GM18858 (cell line): Measurements from ENCODE around the gene AVP.

Experiments
- ATAC-seq: cut with Tn5 transposase; IDR thresholded peaks from one replicate; pipeline ENCODE4 v1.9.1; 2021; ENCODE audit not compliant: unreplicated experiment

Gene AVP

DNA sequence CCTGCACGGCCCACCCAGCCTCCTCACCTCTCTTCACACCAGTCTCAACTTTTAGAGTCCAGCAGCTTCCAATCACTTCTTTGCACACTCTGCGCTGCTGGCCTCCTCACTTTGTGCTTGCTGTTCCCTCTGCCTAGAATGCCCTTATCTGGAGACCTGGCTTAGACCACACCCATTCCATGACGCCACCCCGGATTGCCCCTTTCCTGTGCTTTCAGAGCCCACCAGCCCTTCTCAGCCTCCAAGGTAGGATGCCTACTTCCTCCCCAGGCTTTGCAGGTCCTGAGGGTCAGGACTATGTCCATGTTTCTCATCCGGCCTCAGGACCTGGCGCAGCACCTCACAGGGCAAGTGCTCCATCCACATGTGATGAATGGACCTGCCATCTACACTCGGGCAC lies 27.0 kb upstream of the AVP start:
- ATAC-seq, result no peak

DNA sequence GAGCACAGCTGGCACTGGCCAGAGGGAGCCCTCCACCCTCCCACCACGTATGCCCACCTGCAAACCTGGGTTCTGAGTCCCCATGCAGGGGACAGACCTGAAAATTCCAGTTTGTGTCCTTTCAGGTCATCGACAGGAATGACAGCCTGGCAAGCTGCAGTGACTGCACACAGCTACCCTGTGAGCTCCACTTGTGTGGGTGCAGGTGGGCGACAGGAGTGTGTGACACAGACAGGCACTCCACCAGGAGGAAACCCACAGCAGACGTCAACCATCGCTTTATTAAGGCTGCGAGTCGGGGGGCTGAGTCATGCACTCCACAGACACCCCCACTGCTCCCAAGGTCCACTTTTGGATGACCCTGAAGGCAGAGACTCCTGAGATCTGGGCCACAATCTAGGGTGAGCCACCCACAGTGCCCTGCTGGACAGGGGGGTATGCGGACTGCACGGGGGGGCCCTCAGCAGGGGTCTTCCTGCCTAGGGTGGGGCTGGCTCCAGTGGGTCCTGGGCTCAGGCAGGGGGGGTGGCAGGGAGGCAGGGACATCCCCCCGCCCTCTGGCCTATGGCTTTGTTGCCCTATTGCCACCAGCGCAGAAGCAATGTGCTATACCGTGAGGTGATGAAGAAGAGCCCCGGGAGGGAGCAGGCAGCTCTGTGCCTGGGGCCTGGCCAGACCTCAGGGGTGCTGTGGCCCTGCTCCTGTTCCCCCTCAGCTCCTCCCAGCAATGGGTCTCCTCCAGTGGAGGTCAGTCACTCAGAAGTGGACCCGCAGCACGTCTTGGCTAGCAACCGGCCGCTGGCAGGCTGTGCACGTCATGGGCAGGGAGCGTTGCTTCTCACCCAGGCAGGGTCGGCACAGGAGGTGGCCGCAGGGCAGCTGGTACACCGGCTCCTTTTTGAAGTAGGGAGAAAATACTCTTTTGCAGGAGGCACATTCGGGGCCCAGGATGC lies 25.1 kb upstream of the AVP start:
- ATAC-seq, result no peak

DNA sequence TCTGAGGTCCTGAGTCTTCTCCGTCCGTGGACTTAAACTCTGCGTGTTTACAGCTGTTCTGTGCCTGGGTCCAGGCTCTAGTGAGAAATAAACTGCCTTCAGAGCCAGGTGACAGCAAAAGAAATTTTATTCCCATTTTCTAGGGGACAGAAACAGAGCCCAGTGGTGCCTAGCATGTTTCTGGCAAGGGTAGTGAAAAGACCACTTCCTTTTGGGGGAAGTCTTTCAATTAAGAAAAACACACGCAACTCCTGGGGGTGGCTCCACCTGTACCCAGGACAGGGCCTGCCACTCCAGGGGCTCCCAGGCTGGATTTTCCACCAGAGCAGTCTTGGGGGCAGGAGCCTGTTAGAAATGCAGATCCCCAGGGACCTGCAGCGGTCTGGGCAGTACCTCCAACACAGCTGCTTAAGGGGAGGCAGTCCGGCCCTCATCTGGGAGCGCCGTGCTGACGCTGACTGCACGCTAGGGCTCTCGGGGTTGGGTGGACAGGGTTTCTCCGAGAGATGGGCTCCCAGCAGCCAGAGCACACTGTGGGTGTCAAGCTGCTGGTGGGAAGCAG lies 23.0 kb upstream of the AVP start:
- no peak for ATAC-seq

DNA sequence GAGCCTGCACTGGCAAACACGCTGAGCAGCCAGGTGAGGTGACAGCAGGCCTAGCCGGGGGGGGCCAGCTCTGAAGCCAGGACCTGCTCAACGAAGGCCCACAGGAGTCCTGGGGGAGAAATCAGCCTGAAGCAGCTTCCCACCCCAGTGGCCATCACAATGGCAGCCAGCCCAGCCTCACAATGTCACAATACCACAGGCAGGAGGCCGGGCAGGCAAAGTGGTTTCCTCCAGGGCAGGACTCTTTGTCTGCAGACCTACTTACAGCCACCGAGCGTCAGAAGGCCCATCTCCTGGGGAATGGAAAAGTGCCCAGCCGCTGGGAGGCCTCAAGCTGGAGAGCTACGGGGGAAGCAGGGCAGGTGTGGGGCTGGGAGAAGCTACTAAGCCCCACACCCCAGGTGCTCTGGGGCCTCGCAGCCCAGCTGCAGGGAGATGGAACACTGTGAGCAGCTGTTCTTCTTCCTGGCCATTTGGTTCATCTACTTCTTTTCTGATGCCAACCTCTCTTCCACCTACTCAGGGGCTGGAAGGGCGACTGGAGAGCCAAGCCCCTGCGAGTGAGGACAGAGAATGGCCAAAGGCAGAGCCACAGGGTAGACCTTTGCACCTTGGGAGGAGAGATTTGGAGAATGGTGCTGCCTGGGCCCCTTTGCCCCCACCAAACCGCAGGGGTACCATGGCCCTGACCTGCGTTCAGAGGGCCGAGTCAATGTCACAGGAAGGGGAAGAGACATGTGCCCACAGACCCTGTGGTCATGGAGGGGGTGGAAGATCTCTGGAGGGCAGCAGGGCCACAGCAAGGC lies 22.3 kb upstream of the AVP start:
- no peak for ATAC-seq

DNA sequence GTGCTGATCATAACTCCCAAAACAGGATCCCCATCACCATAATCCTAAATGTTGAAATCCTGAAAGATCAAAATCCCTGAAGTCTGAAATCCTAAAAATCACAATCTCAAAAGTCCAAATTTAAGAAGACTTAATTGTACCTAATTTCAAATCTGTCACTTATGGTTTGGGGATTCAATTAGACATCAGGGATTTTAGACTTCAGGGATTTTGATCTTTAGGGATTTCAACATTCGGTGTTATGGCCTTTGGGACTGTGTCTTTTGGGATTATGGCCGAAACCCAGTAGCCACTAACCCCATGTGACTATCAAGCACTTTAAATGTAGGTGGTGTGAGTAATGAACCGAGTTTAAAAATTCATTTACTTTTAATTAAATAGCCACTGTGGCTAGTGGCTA lies 21.7 kb upstream of the AVP start:
- ATAC-seq, result no peak

DNA sequence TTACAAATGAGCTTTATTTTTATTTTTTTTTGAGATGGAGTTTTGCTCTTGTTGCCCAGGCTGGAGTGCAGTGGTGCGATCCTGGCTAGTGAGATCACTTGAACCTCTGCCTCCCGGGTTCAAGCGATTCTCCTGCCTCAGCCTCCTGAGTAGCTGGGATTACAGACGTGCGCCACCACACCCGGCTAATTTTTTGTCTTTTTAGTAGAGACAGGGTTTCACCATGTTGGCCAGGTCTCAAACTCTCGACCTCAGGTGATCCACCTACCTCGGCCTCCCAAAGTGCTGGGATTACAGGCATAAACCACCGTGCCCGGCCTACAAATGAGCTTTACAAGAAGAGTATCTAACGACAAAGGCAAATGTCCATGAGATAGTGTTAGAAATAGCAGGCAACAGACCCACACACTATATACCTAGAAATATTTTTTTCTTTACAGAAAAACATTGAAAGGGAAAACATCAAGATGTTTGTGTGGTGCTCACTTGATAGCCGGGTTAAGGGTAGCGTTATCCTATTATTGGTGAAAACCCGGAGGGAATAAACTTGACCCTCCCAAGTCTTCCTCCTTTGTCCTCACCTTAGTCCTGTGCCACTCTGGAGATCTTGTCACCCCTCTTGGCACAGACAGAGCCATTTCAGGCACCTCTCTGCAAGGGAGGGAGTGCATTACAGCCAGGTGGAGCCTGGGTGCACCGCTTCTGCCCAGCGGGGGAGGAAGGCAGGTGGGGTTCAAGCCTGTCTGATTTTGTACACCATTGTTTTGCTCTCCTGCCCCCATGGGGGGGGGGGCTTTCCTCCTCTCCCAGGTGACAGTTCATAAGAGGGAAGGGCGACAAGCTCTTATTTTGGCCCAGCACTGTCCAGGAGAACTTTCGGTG lies 21.0 kb upstream of the AVP start:
- no peak for ATAC-seq

DNA sequence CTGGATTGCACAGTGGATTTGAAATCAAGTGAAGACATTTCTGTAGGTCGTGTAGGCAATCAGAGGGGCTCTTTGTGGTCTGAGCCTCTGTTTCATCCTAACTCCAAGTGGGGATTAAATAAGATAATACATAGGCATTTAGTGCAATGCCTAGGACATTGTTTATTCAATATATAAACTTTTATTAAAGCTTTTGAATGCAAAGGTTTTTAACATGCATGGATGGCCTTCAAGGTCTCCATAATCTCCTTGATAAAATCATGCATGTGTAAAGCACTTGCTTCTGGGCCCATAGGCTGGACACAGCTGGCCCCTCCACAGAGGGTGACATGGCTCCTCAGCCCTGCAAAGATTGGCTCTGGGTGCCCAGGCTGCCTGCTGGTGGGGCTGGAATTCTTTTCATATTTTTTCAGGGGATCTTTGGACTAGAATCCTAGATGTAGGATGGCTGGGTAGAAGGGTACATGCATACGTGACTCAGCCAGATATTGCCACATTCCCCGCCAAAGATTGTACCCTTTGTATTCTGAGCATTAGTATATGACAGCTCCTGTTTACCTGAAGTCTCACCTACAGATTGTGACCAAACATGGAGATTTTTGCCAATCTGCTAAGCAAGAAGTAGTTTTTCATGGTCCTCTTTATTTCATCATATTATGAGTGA lies 19.0 kb upstream of the AVP start:
- ATAC-seq, result no peak

DNA sequence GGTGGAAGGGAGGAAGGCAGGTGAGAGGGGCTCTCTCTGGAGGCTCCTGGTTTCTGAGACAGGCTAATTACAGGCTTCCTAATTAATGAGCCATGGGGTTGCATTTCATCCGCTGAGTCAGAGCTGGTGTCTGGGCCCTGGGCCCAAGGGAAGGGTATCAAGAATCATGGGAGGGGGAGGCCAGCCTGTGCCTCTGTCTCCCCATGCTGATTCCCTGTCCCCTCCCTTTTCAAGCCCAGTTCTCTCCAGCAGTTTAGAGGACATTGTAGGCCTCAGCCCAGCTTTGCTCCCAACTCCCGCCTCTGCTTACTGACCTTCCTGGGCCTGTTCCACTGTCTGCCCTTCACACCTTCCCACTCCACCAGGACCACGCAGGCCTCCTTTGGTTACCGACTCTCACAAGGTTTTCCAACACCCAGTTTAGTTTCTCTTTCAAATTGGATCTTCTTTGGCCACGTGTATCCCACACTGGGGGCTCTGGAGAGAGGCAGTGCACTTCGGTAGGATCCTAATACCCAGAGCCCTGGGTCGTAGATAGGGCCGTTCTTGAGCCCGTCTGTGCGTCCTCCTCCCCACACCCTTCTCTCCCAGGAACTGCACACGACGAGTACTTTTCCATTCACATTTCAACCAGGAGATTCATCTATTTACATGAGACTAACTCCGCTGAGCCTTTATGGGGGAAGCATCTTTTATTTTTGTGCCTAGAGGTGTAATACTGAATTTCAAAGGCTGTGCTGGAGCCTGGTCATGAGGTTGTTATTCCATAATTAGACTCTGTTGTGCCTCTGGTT lies 18.2 kb upstream of the AVP start:
- ATAC-seq, result no peak

DNA sequence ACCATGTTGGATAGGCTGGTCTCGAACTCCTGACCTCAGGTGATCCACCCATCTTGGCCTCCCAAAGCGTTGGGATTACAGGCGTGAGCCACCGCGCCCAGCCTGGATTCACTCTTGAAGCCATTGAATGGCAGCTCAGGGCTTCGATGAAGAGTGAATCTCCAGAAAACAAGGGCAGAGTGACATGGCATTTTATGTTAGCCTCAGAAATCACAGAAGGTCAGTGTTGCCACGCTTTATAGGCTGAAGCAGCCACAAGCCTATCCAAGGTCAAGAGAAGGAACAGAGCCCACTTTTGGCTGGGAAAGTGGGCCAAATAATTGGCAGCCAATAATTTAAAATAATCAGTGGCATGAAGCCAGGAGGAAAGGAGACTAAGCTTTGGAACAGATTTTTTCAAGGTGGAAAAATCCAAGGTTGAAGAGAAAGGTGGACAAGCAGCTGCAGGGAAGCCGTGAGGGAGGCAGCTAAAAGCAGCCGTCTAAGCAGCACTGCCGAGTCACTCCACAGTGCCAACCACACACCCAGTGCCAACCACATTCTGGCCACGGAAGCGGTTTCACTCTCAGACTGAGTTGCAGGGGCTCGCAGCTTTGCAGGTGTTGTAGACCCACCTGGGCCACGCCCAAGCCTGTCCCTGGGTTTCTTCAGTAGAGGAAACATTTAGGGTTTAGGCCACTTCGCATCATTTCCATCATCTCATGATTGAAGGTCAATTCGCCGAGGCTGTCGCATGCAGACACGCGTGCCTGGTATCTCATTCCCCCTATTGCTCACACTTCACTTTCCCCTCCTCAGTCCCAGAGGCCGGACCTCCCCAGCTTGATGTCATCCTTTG lies 17.4 kb upstream of the AVP start:
- ATAC-seq, result no peak

DNA sequence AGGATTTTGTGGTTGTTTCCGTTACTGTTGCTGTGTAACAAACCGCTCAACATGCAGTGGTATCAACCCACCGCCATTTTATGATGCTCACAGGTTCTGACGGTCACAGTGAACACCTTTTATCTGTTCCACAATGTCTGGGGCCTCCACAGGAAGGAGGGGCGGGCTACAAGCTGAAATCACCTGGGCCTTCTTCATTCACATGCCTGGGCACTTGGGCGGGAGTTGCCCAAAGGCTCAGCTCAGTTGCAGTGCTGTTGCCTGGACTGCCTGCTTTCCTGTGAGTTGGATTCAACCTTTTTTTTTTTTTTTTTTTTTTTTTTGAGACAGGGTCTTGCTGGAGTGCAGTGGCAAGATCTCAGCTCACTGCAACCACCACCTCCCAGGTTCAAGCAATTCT lies 16.7 kb upstream of the AVP start:
- ATAC-seq, result no peak

DNA sequence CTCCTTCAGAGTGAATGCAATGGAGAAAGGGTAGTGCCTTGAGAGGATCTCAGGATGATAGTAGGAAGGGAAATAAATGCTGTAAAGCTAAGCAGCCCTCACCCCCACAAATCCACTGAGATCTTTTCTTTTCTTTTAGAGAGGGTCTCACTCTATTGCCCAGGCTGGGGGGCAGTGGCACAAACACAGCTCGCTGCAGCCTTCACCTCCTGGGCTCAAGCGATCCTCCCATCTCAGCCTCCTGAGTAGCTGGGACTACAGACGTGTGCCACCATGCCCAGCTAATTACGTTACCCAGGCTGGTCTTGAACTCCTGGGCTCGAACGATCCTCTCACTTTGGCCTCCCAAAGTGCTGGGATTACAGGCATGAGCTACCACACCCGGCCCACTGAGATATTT lies 16.0 kb upstream of the AVP start:
- no peak for ATAC-seq

DNA sequence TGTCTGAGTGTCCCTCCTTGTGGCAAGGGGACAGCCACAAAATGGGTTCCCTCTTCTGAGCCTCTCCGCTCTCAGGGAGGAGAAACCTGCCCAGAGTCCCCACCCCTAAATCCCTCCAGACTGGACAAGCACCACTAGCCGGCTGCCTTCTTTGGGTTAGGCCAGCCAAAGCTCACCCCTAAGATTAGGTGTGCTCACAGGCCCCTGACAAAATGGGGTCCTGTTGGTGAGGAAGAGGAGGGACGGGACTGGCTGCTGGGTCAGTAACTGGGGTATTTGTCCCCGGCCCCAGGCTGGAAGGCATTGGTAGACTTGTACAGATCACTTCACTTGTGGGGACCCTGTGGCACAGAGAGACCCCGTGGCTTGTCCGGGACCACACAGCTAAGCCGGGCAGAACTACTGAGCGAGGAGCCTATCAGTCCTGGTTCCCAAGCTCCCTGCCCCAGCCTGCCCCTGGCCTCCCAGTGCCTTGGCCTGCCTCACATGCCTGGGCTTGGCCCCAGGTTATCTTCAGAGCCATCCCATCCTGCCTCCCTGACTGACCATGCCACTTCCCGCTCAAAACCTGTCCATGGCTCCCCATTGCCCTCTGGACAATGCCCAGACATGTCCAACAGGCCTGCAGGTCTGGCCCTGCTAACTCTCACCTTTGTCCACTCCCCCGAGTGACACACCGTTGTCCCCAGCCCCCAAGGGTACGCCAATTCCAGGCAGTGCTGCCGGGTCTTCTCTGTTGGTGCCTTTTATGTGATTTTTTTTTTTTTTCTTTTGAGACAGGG lies 10.5 kb upstream of the AVP start:
- ATAC-seq, result no peak

DNA sequence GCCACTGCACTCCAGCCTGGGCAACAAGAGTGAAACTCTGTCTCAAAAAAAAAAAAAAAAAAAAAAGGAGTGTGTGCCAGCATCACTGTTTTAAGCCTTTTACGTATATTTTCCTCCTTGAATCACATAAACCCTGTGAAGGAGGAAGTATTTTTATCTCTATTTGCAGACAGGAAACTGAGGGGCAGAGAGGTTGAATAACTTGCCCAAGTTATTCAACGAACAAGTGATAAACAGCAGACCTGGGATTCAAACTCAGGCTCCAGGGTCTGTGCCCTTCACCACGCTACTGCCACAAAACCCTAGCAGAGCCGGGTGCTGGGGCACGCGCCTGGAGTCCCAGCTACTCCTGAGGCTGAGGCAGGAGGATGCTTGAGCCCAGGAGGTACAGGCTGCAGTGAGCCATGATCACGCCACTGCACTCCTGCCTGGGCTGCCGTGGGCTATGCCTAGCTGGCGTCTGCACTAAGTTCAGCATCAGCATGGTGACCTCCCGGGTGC lies 9.4 kb upstream of the AVP start:
- ATAC-seq, result no peak

DNA sequence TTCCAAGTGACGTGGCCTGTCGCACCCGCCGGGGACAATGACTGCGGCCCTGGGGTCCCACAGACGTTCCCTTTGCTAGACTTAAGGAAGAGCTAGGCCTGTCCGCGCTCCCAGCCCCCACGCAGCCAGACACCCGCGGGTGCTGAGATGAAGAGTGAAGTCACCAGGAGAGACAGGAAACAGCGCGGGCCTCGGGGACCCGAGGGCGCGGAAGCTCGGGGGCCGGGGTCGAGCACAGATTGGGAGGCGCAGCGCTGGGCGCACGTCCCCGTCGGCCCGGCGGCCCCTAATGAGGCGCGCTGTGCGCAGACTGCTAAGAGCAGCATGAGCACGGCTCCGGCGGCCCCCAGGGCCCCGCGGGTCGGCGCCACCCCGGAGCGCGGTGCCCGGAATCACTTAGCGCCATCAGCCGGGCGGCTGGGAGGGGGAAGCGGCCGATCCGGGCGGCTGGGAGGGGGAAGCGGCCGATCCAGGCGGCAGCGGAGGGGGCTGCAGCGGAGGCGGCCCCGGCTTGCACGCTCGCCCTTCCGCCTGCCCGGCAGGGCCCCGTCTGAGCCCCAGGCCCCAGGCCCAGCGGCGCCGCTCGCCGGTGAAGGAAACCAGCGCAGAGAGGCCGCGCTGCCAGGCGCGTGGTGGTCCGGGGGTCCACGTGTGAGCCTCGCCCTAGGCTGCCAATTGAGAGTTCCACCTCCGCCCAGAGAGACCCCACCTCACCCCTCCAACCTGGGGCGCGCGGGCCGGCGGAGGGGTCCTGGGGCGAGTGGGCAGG lies 8.3 kb upstream of the AVP start:
- no peak for ATAC-seq

DNA sequence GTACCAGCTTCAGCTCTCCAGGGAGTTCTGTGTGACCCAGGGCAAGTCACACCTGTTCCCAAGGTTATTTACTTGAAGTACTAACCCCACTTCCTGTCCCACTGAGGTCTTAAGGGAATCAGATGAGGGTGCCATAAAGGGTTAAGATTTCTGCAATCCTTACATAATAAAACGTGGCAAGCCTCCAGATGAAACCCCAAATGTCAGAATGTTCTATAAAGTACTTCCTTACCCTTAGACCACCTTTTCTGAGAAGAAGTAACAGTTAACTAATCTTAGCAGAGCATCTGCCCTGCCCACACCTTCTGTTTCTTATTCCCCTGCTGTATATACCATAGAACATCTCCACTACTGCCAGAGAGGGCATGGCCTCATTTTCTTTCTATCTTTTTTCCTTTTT lies 6.0 kb upstream of the AVP start:
- ATAC-seq, result no peak

DNA sequence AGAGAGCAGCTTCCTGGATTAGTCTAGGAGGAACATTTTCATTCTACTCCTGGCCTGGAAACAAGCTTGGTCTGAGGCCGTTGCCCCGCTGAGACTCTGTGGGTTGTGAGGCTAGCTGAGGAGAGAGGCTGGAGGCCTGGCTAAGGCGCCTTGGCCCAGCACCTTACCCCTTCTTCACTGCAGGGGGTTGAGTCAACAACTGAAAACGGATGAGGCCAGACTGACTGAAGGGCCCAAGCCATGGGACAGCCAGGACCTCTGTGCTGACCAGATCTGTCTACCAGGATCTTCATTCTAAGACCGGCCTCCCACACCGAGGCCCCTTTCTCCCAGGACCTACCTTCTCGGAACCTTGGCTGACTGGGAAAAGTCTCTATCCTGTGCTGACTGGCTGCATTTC lies 3.5 kb upstream of the AVP start:
- ATAC-seq, result no peak

DNA sequence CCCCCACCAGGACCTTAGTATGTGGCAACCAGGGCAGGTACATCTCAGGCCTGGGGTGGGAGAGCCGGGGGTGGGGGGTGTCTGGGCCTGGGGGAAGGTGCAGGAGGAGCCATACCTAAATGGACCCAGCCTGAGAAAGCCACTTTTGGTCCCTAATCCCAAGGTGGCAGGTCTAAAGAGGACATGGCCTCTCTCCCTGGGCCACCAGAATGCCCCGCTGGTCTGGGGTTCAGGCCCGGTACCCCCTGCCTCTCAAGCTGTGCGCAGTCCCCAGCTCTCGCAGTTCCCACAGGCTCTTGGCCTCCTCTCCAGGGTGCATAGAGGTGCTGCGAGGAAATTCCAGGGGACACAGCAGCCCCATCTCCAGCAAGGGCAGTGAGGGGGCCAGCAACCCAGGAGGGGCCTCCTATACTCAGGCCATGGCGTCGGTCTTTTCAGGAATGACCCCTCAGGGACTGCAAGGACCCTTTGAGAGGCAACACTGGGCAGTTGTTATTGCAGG lies 1.1 kb upstream of the AVP start:
- no peak for ATAC-seq
